GM12878 (cell line): ENCODE data around the gene FOXP1. TPM values are rescaled to one million over a fixed set of nuclear protein-coding genes. Genes with fewer than 3 reads are reported as not detected.

Experiments used
- ATAC-seq: fragments of 200-7000 bp; cut with Tn5 transposase; 3 replicates; pipeline ENCODE4 v1.9.1; 2020; ENCODE audit warnings: mild to moderate bottlenecking, moderate library complexity
- BruUV-seq: library from RNA; stranded (reverse); fragments of 400-500 nt; replicated peaks from 2 replicates; lab custom pipeline; 2021; lab: Mats Ljungman, UMichigan
- CTCF ChIA-PET: fragments of 300-600 bp; sonication (Branson Sonifier 250); formaldehyde crosslinking; extraction: SDS; loops from one replicate; lab custom pipeline; 2021; ENCODE audit warnings: inconsistent platforms; lab: Yijun Ruan, JAX
- POLR2A ChIA-PET: fragments of 350-600 bp; formaldehyde crosslinking; extraction: SDS; loops from one replicate; lab custom pipeline; 2021; ENCODE audit warnings: inconsistent platforms; lab: Charles Lee
- RAD21 ChIA-PET: fragments of 300-600 bp; sonication (Branson Sonifier 250); formaldehyde crosslinking; loops from one replicate; lab custom pipeline; 2023; ENCODE audit warnings: antibody characterized with exemption; ENCODE audit not compliant: unreplicated experiment; lab: Charles Lee
- SMC1A ChIA-PET: fragments of 300-600 bp; sonication (Branson Sonifier 250); formaldehyde crosslinking; loops from one replicate; lab custom pipeline; 2023; ENCODE audit not compliant: unreplicated experiment, uncharacterized antibody; lab: Charles Lee
- DNase-seq: peaks from one replicate; pipeline ENCODE4 v3.0.0-alpha.2; 2011; ENCODE audit warnings: low read depth, low spot score
- FAIRE-seq: peaks from 3 replicates; lab custom pipeline; 2011; peaks lifted over from hg19 to GRCh38; lab: Jason Lieb, UNC
- H2AFZ ChIP-seq: 2 replicates; pipeline ENCODE4 v1.6.0; 2011; ENCODE audit warnings: low read depth, low read length, control low read depth; ENCODE audit not compliant: control insufficient read depth
- H3K27ac ChIP-seq: 2 replicates; pipeline ENCODE4 v1.5.1; 2011; ENCODE audit warnings: control low read depth; ENCODE audit not compliant: control insufficient read depth, insufficient read depth
- H3K27me3 ChIP-seq, 2 experiments: replicated peaks in 1 of 2; 2 replicates each; pipeline versions ENCODE4 v1.6.0 to v1.6.1; 2011; ENCODE audit warnings: low read length in 1 of 2; ENCODE audit not compliant: control insufficient read depth in 2 of 2, insufficient read depth in 2 of 2
- H3K36me3 ChIP-seq, 2 experiments: 2 replicates each; pipeline ENCODE4 v1.5.1; 2011; ENCODE audit warnings: low read length in 1 of 2; ENCODE audit not compliant: control insufficient read depth in 2 of 2, insufficient read depth in 2 of 2
- H3K4me1 ChIP-seq: 2 replicates; pipeline ENCODE4 v1.6.1; 2011; ENCODE audit warnings: mild to moderate bottlenecking, low read length, moderate library complexity, mixed read lengths; ENCODE audit not compliant: control insufficient read depth, insufficient read depth
- H3K4me2 ChIP-seq: 2 replicates; pipeline ENCODE4 v1.6.0; 2011; ENCODE audit warnings: control low read depth; ENCODE audit not compliant: control insufficient read depth, insufficient read depth
- H3K4me3 ChIP-seq: fragments of 200-600 bp; sonication (generic); 2 replicates; pipeline ENCODE4 v1.5.1; 2016
- H3K79me2 ChIP-seq: 2 replicates; pipeline ENCODE4 v1.6.0; 2011; ENCODE audit warnings: low read length; ENCODE audit not compliant: control insufficient read depth, insufficient read depth
- H3K9ac ChIP-seq: 2 replicates; pipeline ENCODE4 v1.8.0; 2011; ENCODE audit warnings: low read length, control low read depth, mixed read lengths; ENCODE audit not compliant: control insufficient read depth, insufficient read depth
- H3K9me3 ChIP-seq: replicated peaks from 3 replicates; pipeline ENCODE4 v1.5.1; 2011; ENCODE audit warnings: mild to moderate bottlenecking, low read length; ENCODE audit not compliant: control insufficient read depth, insufficient read depth
- H4K20me1 ChIP-seq: 2 replicates; pipeline ENCODE4 v1.6.0; 2011; ENCODE audit not compliant: control insufficient read depth, insufficient read depth
- EGR1 ChIP-seq, 2 experiments: IDR thresholded peaks; 1 replicate in 1 of 2; 2 replicates in 1 of 2; pipeline ENCODE4 v1.6.1; 2011 to 2012; ENCODE audit warnings: low read depth in 2 of 2, low read length in 2 of 2, borderline replicate concordance in 1 of 2, mild to moderate bottlenecking in 1 of 2, moderate library complexity in 1 of 2
- EP300 ChIP-seq, 2 experiments: fragments of 150-350 bp in 1 of 2; IDR thresholded peaks; 2 replicates each; pipeline ENCODE4 v1.6.1; 2011 to 2012; ENCODE audit warnings: low read depth in 2 of 2, low read length in 2 of 2, borderline replicate concordance in 1 of 2, improper control_type of control experiment in 1 of 2, inconsistent platforms in 1 of 2; ENCODE audit not compliant: control insufficient read depth in 1 of 2
- EZH2 ChIP-seq: IDR thresholded peaks from 2 replicates; pipeline ENCODE4 v1.6.1; 2012; ENCODE audit warnings: low read depth, mild to moderate bottlenecking, control low read depth, inconsistent platforms, low read length, borderline replicate concordance; ENCODE audit not compliant: control insufficient read depth
- HCFC1 ChIP-seq: fragments of 150-350 bp; IDR thresholded peaks from 2 replicates; pipeline ENCODE4 v1.6.1; 2014; ENCODE audit warnings: low read length
- NR2C2 ChIP-seq: IDR thresholded peaks from 2 replicates; pipeline ENCODE4 v1.6.1; 2011; ENCODE audit warnings: borderline replicate concordance, low read depth; ENCODE audit not compliant: control insufficient read depth, insufficient read length
- SUPT20H ChIP-seq: IDR thresholded peaks from 2 replicates; pipeline ENCODE4 v1.6.1; 2011; ENCODE audit warnings: low read depth, mild to moderate bottlenecking, low read length, moderate library complexity, borderline replicate concordance; ENCODE audit not compliant: control insufficient read depth
- TBL1XR1 ChIP-seq: IDR thresholded peaks from 2 replicates; pipeline ENCODE4 v1.6.1; 2012; ENCODE audit warnings: low read depth, low read length, improper control_type of control experiment
- TCF12 ChIP-seq: IDR thresholded peaks from 2 replicates; pipeline ENCODE4 v1.6.1; 2011; ENCODE audit warnings: low read depth, mild to moderate bottlenecking, low read length
- ZZZ3 ChIP-seq: IDR thresholded peaks from 2 replicates; pipeline ENCODE4 v1.6.1; 2011; ENCODE audit warnings: low read depth; ENCODE audit not compliant: control insufficient read depth, insufficient read length
- WGBS: methylation state at CpG from one replicate; pipeline ENCODE4 v1.1.6; 2016; ENCODE audit warnings: low lambda C conversion rate; ENCODE audit not compliant: insufficient replicate concordance, insufficient coverage; ENCODE audit errors: missing lambda C conversion rate; 5-methylcytosine and 5-hydroxymethylcytosine counted together
- in situ Hi-C: fragments of 300-500 bp; cut with MboI; formaldehyde crosslinking; loops from 9 replicates; pipeline ENCODE4 v1.14.3; 2018; ENCODE audit warnings: mixed read lengths
- intact Hi-C: fragments of 100-400 bp; cut with micrococcal nuclease; formaldehyde crosslinking; loops from one replicate; pipeline ENCODE4 v1.14.2; 2022; ENCODE audit not compliant: unreplicated experiment
- polyA plus RNA-seq, 11 experiments: library from polyadenylated mRNA; depleted of rRNA in 4 of 11; unstranded in 6 of 11; stranded (reverse) in 5 of 11; fragments of >200 nt; fragmentation: Nextera tagmentation in 4 of 11; fragmentation: Illumina TruSeq in 1 of 11; extraction: Ambion mirVana in 4 of 11; extraction: Trizol in 1 of 11; gene quantifications; 1 replicate in 1 of 11; 2 replicates in 10 of 11; pipeline versions ENCODE4 v1.2.1 to v1.2.3, GENCODE V29; 2011 to 2016; ENCODE audit warnings: inconsistent platforms in 2 of 11, missing spikeins in 2 of 11, low read depth in 1 of 11
- total RNA-seq, 4 experiments: library from RNA; depleted of rRNA in 3 of 4; stranded (reverse); fragments of >200 nt in 3 of 4; fragmentation: Illumina TruSeq in 1 of 4; extraction: Trizol in 1 of 4; gene quantifications; 2 replicates each; pipeline versions ENCODE4 v1.2.1 to v1.2.3, GENCODE V29; 2013 to 2021
- TF ChIP-seq, protein P1 (sequence below): fragments of 450-650 bp; conservative IDR thresholded peaks from 2 replicates; pipeline ENCODE4 v1.6.1; 2017; ENCODE audit warnings: mild to moderate bottlenecking, moderate library complexity
- TF ChIP-seq, protein P2 (sequence below): fragments of 450-650 bp; IDR thresholded peaks from 2 replicates; pipeline ENCODE4 v1.6.1; 2014; ENCODE audit warnings: mild to moderate bottlenecking
- TF ChIP-seq, protein P3 (sequence below): fragments of 450-650 bp; formaldehyde crosslinking; IDR thresholded peaks from 2 replicates; pipeline ENCODE4 v1.5.0; 2022; ENCODE audit warnings: mild to moderate bottlenecking, missing genetic modification characterization

FOXP1 gene
- total and polyA plus RNA-seq, 10 of the 15 experiments (the other 5 are each of a cell fraction or from before 2014, with no cell fraction given), result 0.05 to 1.6 (median 0.20) TPM; not detected in 1

DNA sequence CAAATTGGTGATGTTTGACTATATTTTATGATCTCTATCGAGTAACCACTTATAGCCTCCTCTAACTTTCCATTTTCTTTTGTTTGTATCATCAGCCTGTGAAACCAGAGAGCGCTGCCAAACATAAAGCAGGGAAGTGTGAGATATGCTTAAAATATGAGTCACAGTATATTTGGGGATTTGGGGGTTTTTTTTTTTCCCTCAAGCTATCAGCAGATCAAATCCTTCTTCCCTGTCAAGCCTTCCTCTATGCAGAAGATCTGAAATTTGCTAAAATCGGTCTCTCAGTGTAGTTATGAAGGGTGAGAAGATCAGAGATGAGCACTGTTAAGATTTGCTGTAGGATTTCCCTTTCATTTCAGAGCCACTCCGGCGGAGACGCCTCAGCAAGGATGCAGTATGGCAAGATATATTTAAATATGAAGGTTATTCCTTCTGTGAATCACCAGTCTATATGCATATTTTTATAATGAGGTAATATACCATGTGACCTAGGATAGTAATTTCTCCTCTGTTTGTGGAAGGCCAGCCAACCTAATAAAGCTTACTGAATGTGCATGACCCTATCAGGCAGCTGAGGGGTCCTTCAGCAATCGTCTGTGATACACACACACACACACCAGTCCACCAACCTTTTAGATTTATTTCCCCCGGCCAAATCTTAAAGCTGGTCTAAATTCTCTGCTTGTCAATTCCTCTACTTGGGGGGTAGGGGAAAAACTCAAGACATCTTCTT lies 474.1 kb downstream of the FOXP1 start (continued):
- TF ChIP-seq, protein P1, sequence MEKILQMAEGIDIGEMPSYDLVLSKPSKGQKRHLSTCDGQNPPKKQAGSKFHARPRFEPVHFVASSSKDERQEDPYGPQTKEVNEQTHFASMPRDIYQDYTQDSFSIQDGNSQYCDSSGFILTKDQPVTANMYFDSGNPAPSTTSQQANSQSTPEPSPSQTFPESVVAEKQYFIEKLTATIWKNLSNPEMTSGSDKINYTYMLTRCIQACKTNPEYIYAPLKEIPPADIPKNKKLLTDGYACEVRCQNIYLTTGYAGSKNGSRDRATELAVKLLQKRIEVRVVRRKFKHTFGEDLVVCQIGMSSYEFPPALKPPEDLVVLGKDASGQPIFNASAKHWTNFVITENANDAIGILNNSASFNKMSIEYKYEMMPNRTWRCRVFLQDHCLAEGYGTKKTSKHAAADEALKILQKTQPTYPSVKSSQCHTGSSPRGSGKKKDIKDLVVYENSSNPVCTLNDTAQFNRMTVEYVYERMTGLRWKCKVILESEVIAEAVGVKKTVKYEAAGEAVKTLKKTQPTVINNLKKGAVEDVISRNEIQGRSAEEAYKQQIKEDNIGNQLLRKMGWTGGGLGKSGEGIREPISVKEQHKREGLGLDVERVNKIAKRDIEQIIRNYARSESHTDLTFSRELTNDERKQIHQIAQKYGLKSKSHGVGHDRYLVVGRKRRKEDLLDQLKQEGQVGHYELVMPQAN, result no peak
- TF ChIP-seq TBL1XR1, result no peak
- TF ChIP-seq, protein P2, sequence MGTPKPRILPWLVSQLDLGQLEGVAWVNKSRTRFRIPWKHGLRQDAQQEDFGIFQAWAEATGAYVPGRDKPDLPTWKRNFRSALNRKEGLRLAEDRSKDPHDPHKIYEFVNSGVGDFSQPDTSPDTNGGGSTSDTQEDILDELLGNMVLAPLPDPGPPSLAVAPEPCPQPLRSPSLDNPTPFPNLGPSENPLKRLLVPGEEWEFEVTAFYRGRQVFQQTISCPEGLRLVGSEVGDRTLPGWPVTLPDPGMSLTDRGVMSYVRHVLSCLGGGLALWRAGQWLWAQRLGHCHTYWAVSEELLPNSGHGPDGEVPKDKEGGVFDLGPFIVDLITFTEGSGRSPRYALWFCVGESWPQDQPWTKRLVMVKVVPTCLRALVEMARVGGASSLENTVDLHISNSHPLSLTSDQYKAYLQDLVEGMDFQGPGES, result no peak

DNA sequence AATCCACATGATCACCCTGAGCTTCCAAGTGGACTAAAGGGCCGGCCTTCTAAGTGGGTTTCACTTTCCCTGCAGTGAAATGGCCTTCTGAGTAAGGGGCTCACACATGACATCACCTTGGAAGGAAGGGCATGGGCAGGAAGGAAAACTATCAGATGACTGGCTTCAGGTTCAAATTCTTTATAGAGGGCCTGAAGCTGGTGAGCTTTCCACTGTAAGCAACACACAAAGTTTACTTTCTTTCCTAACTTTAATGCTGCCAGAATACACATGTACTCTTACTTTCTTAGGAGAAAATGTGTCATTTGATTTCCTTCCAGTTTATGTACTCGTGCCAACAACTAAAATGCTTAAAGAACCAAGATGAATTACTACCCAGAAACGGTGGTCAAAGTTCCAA lies 475.6 kb downstream of the FOXP1 start:
- no peak for FAIRE-seq
- no peak for DNase-seq
- no peak overlapping the region for H3K4me2 ChIP-seq
- H3K36me3 ChIP-seq, result no peaks in the 10 kb centered on the region
- SMC1A ChIA-PET, result no interaction called here
- no peak overlapping the region for H3K27ac ChIP-seq
- no TSS peak for BruUV-seq
- RAD21 ChIA-PET, result no interaction called here
- POLR2A ChIA-PET, result no interaction called here
- H3K79me2 ChIP-seq, result no peaks in the 10 kb centered on the region
- WGBS, result 18% methylated on average over 3 of the region's 3 CpGs
- H3K27me3 ChIP-seq, result no peaks in the 10 kb centered on the region; a peak in 1 of 4 replicates
- intact Hi-C loops, result no loop called here
- H2AFZ ChIP-seq, result no peak overlapping the region
- H4K20me1 ChIP-seq, result no peaks in the 10 kb centered on the region
- in situ Hi-C loops, result no loop called here
- no peak for ATAC-seq
- H3K9me3 ChIP-seq, result no peaks in the 10 kb centered on the region
- no peaks in the 10 kb centered on the region for H3K4me1 ChIP-seq
- H3K9ac ChIP-seq, result no peak overlapping the region
- CTCF ChIA-PET, result no interaction called here
- no peak overlapping the region for H3K4me3 ChIP-seq
- TF ChIP-seq, protein P1, result no peak
- TF ChIP-seq TCF12 (no peak), HCFC1 (no peak), NR2C2 (no peak), SUPT20H (no peak), EP300 (IDR thresholded peaks at IDR 0.05; ENCODE audit: borderline replicate concordance in 1 of 2, control insufficient read depth in 1 of 2, low read depth in 2 of 2, low read length in 2 of 2) (no peak), EGR1 (IDR thresholded peaks at IDR 0.05; ENCODE audit: borderline replicate concordance in 1 of 2, low read depth in 2 of 2, low read length in 2 of 2) (no peak), ZZZ3 (no peak), EZH2 (no peak)
- TF ChIP-seq, protein P3, sequence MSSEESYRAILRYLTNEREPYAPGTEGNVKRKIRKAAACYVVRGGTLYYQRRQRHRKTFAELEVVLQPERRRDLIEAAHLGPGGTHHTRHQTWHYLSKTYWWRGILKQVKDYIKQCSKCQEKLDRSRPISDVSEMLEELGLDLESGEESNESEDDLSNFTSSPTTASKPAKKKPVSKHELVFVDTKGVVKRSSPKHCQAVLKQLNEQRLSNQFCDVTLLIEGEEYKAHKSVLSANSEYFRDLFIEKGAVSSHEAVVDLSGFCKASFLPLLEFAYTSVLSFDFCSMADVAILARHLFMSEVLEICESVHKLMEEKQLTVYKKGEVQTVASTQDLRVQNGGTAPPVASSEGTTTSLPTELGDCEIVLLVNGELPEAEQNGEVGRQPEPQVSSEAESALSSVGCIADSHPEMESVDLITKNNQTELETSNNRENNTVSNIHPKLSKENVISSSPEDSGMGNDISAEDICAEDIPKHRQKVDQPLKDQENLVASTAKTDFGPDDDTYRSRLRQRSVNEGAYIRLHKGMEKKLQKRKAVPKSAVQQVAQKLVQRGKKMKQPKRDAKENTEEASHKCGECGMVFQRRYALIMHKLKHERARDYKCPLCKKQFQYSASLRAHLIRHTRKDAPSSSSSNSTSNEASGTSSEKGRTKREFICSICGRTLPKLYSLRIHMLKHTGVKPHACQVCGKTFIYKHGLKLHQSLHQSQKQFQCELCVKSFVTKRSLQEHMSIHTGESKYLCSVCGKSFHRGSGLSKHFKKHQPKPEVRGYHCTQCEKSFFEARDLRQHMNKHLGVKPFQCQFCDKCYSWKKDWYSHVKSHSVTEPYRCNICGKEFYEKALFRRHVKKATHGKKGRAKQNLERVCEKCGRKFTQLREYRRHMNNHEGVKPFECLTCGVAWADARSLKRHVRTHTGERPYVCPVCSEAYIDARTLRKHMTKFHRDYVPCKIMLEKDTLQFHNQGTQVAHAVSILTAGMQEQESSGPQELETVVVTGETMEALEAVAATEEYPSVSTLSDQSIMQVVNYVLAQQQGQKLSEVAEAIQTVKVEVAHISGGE, result no peak
